Stimulated activated naive CD8-positive, alpha-beta T cell treated with anti-CD3 and anti-CD28 coated beads, Interleukin-15, amount 100 ng/mL, for 72 hours (primary cell): ENCODE results near the gene CD52.
"Not testable (repeated sequence)": the region's sequence is repeated elsewhere in the genome, so short reads cannot be mapped to it uniquely, and the experiment has no call there.

Experiments used
- ATAC-seq: fragments of 150-1000 bp; cut with Tn5 transposase; 2 replicates; pipeline ENCODE4 v1.10.0; 2021; ENCODE audit warnings: mild to moderate bottlenecking, moderate library complexity
- DNase-seq, 2 donors: peaks; one replicate each; pipeline ENCODE4 v3.0.0; 2021 to 2022
- H3K27ac Mint-ChIP-seq, 2 donors: one replicate each; pipeline ENCODE4 v1.8.0; 2022; ENCODE audit warnings: mild to moderate bottlenecking in 2 of 2, mixed read lengths in 2 of 2, moderate library complexity in 2 of 2
- H3K27me3 Mint-ChIP-seq: one replicate; pipeline ENCODE4 v1.8.0; 2022; ENCODE audit warnings: mixed read lengths
- H3K4me1 Mint-ChIP-seq: one replicate; pipeline ENCODE4 v1.8.0; 2022; ENCODE audit warnings: mild to moderate bottlenecking, mixed read lengths
- H3K4me3 Mint-ChIP-seq, 2 donors: one replicate each; pipeline ENCODE4 v1.8.0; 2022; ENCODE audit warnings: mild to moderate bottlenecking in 2 of 2, mixed read lengths in 2 of 2, moderate library complexity in 1 of 2
- H3K9me3 Mint-ChIP-seq, 2 donors: one replicate each; pipeline ENCODE4 v1.8.0; 2022; ENCODE audit warnings: mixed read lengths in 2 of 2

Gene CD52

GRCh38 chr1:26306290-26307229, 11.2 kb upstream of the CD52 start, which contains the start of gene UBXN11:
Gene UBXN11 (minus strand): TSS chr1:26306636. CDS start chr1:26302883, 3,753 bp downstream.
- no peaks in the 10 kb centered on the region for H3K27me3 Mint-ChIP-seq
- H3K4me3 Mint-ChIP-seq = peak within 1 kb of the TSS; percentile 98 to 99
- peak; percentile 86 to 94 for DNase-seq
- H3K4me1 Mint-ChIP-seq = peaks cover 45% of the 10 kb centered on the region
- H3K9me3 Mint-ChIP-seq = no peaks in the 10 kb centered on the region
- peak within 1 kb of the TSS; percentile 93 to 96 for H3K27ac Mint-ChIP-seq
- peak; percentile 98 for ATAC-seq

DNA sequence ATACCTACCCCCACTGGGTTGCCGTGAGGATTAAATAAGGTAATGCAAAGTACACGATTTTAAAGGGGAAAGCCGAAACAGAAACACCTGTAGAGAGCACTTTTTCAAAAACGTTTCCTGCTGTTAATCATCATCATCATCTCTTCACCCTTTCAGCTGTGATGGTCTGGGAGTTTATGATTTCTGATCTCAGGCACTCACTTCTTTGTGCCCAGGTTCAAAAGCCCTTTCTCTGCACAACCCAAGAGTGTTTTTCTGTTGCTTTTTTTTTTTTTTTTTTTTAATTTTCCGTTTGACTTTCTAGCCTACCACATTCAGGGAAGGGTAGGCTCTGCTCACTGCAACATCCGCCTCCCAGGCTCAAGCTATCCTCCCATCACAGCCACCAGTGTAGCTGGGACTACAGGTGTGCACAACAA, 10.4 kb upstream of the CD52 start:
- peaks cover 45% of the 10 kb centered on the region for H3K4me1 Mint-ChIP-seq

GRCh38 chr1:26307966-26308899, 9.5 kb upstream of the CD52 start:
- Mint-ChIP-seq H3K27ac (peak overlapping the region; percentile 93 to 95), H3K4me3 (peak overlapping the region; percentile 83 to 98), H3K4me1 (peaks cover 45% of the 10 kb centered on the region)
- DNase-seq (peak in 1 of 2 donors; percentile 59), ATAC-seq (peak; percentile 57)
- not testable (repeated sequence) for H3K9me3 Mint-ChIP-seq, H3K27me3 Mint-ChIP-seq

More for the DNA sequence above, 10.4 kb upstream of the CD52 start:
- ATAC-seq = peak; percentile 20
- Mint-ChIP-seq H3K4me3 (peak overlapping the region; percentile 83 to 98), H3K27ac (peak overlapping the region; percentile 93 to 95), H3K27me3 (no peaks in the 10 kb centered on the region), H3K9me3 (no peaks in the 10 kb centered on the region)
- peak in 1 of 2 donors; percentile 34 for DNase-seq

DNA sequence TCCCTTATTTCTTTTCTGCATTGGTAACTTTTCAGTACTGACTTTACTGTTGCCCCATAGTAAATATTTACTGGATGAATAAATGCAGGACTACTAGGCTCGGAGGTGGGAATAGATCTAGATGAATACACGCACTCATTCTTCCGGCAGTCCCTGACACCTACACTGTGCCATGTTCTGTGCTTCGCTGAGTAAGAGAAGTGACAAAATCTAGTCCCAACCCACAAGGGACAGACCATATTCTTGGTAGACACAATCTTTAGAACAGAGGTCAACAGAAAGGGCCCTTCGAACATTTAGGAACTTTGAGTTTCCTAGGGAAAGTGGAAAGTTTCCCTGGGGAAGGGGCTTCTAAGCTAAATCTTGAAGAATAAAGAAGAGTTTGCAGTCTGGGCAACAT, 3.3 kb upstream of the CD52 start:
- no peak for DNase-seq
- Mint-ChIP-seq H3K27me3 (no peaks in the 10 kb centered on the region), H3K27ac (no peak overlapping the region), H3K9me3 (no peaks in the 10 kb centered on the region), H3K4me1 (peaks cover 43% of the 10 kb centered on the region), H3K4me3 (no peak overlapping the region)
- no peak for ATAC-seq

DNA sequence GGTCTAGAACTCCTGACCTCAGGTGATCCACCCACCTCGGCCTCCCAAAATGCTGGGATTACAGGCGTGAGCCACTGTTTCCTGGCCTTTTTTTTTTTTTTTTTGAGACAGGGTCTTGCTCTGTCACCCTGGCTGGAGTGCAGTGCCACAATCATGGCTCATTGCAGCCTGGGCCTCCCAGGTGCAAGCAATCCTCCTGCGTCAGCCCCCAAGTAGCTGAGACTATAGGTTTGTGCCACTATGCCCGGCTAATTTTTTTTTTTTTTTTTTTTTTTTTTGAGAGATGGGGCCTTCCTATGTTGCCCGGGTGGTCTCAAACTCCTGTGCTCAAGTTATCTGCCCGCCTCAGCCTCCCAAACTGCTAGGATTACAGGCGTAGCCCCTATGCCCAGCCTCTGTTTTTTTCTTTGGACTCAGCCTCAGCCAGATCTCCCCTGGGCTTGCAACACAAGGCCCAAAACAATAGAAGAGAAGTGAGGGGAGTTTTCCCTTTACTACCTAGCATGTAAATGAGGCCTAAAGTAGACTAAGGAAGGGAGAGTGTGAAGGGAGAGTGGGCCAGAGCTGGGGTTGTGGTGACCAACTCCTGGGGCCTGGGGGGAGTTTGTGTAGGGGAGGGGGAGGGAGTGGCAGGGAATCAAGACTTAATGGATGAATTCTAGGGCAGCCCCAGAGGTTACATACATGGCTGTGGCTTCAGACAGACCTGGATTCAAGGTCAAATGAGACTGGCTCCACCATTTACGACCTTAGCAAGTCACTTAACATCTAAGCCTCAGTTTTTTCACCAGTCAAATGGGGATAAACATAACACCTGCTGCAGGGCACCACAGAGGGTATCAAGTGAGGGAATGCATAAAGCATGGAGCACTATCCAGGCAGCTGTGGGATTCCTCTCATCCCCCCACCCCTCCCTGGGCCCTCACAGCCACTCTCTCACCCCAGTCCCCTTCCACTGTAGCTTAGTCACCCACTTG, 1.6 kb upstream of the CD52 start:
- Mint-ChIP-seq H3K27me3 (no peaks in the 10 kb centered on the region), H3K4me3 (peak overlapping the region; percentile 48 to 77)
- ATAC-seq = no peak

GRCh38 chr1:26317146-26317545, 612 bp upstream of the CD52 start:
- Mint-ChIP-seq H3K4me3 (peak overlapping the region; percentile 84 to 98), H3K27ac (peak overlapping the region; percentile 93 to 96), H3K4me1 (peaks cover 70% of the 10 kb centered on the region), H3K27me3 (no peaks in the 10 kb centered on the region), H3K9me3 (no peaks in the 10 kb centered on the region)
- DNase-seq = no peak
- no peak for ATAC-seq

More for the DNA sequence above, 1.6 kb upstream of the CD52 start:
- DNase-seq = no peak
- peaks cover 60% of the 10 kb centered on the region for H3K4me1 Mint-ChIP-seq
- no peaks in the 10 kb centered on the region for H3K9me3 Mint-ChIP-seq
- peak overlapping the region in 1 of 2 donors; percentile 4 for H3K27ac Mint-ChIP-seq

GRCh38 chr1:26318338-26319064, 743 bp downstream of the CD52 start:
- Mint-ChIP-seq H3K9me3 (no peaks in the 10 kb centered on the region), H3K27ac (peak overlapping the region; percentile 93 to 96), H3K4me3 (peak overlapping the region; percentile 84 to 98), H3K4me1 (peaks cover 82% of the 10 kb centered on the region), H3K27me3 (no peaks in the 10 kb centered on the region)
- peak; percentile 51 to 72 for DNase-seq
- ATAC-seq = peak; percentile 46

GRCh38 chr1:26320896-26321295, 3.1 kb downstream of the CD52 start:
- H3K27ac Mint-ChIP-seq = no peak overlapping the region

GRCh38 chr1:26321315-26322041, 3.7 kb downstream of the CD52 start:
- DNase-seq (peak; percentile 92 to 94), ATAC-seq (peak; percentile 70)
- Mint-ChIP-seq H3K4me3 (peak overlapping the region; percentile 77 to 80), H3K9me3 (no peaks in the 10 kb centered on the region), H3K27me3 (no peaks in the 10 kb centered on the region), H3K4me1 (peaks cover 57% of the 10 kb centered on the region), H3K27ac (peak overlapping the region; percentile 59 to 89)

More at GRCh38 chr1:26320896-26321295, 3.1 kb downstream of the CD52 start:
- ATAC-seq (peak; percentile 9), DNase-seq (no peak)
- no peaks in the 10 kb centered on the region for H3K27me3 Mint-ChIP-seq
- peaks cover 63% of the 10 kb centered on the region for H3K4me1 Mint-ChIP-seq
- peak overlapping the region; percentile 84 to 98 for H3K4me3 Mint-ChIP-seq
- no peaks in the 10 kb centered on the region for H3K9me3 Mint-ChIP-seq

GRCh38 chr1:26322042-26322331, 4.2 kb downstream of the CD52 start:
- no peak overlapping the region for H3K27ac Mint-ChIP-seq
- ATAC-seq (no peak), DNase-seq (no peak)
- H3K27me3 Mint-ChIP-seq = no peaks in the 10 kb centered on the region
- peaks cover 52% of the 10 kb centered on the region for H3K4me1 Mint-ChIP-seq
- H3K4me3 Mint-ChIP-seq = no peak overlapping the region
- no peaks in the 10 kb centered on the region for H3K9me3 Mint-ChIP-seq

DNA sequence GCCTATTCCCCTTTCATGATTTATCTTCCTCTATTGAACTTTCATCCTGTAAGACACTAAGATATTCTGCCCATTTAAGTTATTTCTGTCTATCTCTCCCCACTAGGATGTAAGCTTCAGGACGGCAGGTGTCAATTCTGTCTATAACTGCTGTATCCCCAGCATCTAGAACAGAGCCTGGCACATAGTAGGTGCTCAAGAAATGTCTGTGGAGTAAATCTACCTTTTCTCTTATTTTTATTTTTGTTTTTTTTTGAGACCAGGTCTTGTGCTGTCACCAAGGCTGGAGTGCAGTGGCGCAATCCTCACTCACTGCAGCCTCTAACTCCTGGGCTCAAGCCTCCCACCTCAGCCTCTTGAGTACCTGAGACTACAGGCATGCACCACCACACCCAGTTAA, 5.6 kb downstream of the CD52 start:
- no peak overlapping the region for H3K27ac Mint-ChIP-seq
- no peak overlapping the region for H3K4me3 Mint-ChIP-seq
- no peaks in the 10 kb centered on the region for H3K27me3 Mint-ChIP-seq
- DNase-seq = no peak
- no peak for ATAC-seq
- no peaks in the 10 kb centered on the region for H3K9me3 Mint-ChIP-seq
- peaks cover 45% of the 10 kb centered on the region for H3K4me1 Mint-ChIP-seq

GRCh38 chr1:26324550-26324949, 6.8 kb downstream of the CD52 start:
- H3K4me3 Mint-ChIP-seq = no peak overlapping the region
- ATAC-seq (no peak), DNase-seq (no peak)
- H3K4me1 Mint-ChIP-seq = peaks cover 42% of the 10 kb centered on the region
- no peaks in the 10 kb centered on the region for H3K9me3 Mint-ChIP-seq
- H3K27me3 Mint-ChIP-seq = no peaks in the 10 kb centered on the region
- no peak overlapping the region for H3K27ac Mint-ChIP-seq

- no peak for DNase-seq
- no peaks in the 10 kb centered on the region for H3K27me3 Mint-ChIP-seq
- no peaks in the 10 kb centered on the region for H3K9me3 Mint-ChIP-seq
- peak overlapping the region in 1 of 2 donors; percentile 78 for H3K27ac Mint-ChIP-seq
- H3K4me1 Mint-ChIP-seq = peaks cover 8% of the 10 kb centered on the region
- no peak overlapping the region for H3K4me3 Mint-ChIP-seq
- ATAC-seq = no peak
These were observed 10.2 kb downstream of the CD52 start for GRCh38 chr1:26327956-26328362.
